Measurements from ENCODE around the gene GATA1.

Gene GATA1

DNA sequence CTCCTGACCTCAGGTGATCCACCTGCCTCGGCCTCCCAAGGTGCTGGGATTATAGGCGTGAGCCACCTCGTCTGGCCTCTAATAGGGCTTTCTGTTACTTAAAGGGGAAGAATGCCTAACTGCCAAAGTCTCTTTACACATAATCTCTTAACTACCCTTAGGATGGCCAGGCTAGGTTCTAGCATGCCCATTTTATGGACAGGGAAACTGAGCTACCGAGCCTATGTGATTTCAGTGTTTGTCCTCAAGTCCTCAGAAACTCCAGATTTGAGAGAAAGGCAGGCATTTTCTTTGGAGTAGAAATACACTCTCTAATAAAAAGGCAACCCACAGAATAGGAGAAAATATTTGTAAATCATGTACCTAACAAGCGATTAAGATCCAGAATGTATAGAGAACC is 37.2 kb upstream of the GATA1 start:
- no peak for ATAC-seq
- TF ChIP-seq ISL1 (CRISPR knock-in tag; IDR thresholded peaks at IDR 0.05) (no peak), TSHZ2 (CRISPR knock-in tag; IDR thresholded peaks at IDR 0.05) (no peak)

- TF ChIP-seq ZFP3 (CRISPR knock-in tag; IDR thresholded peaks at IDR 0.05) (no peak), TSHZ2 (CRISPR knock-in tag; IDR thresholded peaks at IDR 0.05) (no peak), ZNF8 (CRISPR knock-in tag; IDR thresholded peaks at IDR 0.05) (no peak)
- ATAC-seq = no peak
Measured at GRCh38 chrX:48751343-48751742, 35.0 kb upstream of the GATA1 start.

- TF ChIP-seq ZNF565 (CRISPR knock-in tag; conservative IDR thresholded peaks at IDR 0.05; ENCODE audit: low read depth) = no peak
- TF ChIP-seq CSDC2 (CRISPR knock-in tag; IDR thresholded peaks at IDR 0.05) = no peak
- no peak for TF ChIP-seq CREB5 (CRISPR knock-in tag; IDR thresholded peaks at IDR 0.05; ENCODE audit: low read depth)
- no peak for TF ChIP-seq ZNF8 (CRISPR knock-in tag; IDR thresholded peaks at IDR 0.05)
- no peak for TF ChIP-seq ZFP30 (CRISPR knock-in tag; IDR thresholded peaks at IDR 0.05)
- no peak for TF ChIP-seq PPARA (CRISPR knock-in tag; IDR thresholded peaks at IDR 0.05; ENCODE audit: borderline replicate concordance)
- TF ChIP-seq PATZ1 (CRISPR knock-in tag; IDR thresholded peaks at IDR 0.05; ENCODE audit: borderline replicate concordance) = no peak
- TF ChIP-seq GLIS3 (CRISPR knock-in tag; IDR thresholded peaks at IDR 0.05) = no peak
- no peak for TF ChIP-seq ESRRG (CRISPR knock-in tag; IDR thresholded peaks at IDR 0.05)
- no peak for TF ChIP-seq OSR1 (CRISPR knock-in tag; IDR thresholded peaks at IDR 0.05)
- no peak for TF ChIP-seq BACH2 (CRISPR knock-in tag; IDR thresholded peaks at IDR 0.05; ENCODE audit: borderline replicate concordance)
- TF ChIP-seq TSHZ2 (CRISPR knock-in tag; IDR thresholded peaks at IDR 0.05) = no peak
- no peak for TF ChIP-seq TCF4 (CRISPR knock-in tag; IDR thresholded peaks at IDR 0.05; ENCODE audit: borderline replicate concordance)
- TF ChIP-seq ARNTL (CRISPR knock-in tag; IDR thresholded peaks at IDR 0.05; ENCODE audit: borderline replicate concordance, low read depth) = no peak
- TF ChIP-seq POU6F1 (CRISPR knock-in tag; IDR thresholded peaks at IDR 0.05; ENCODE audit: borderline replicate concordance, low read depth) = no peak
- TF ChIP-seq CSRNP3 (CRISPR knock-in tag; IDR thresholded peaks at IDR 0.05) = no peak
- no peak for TF ChIP-seq ZNF70 (CRISPR knock-in tag; IDR thresholded peaks at IDR 0.05)
- TF ChIP-seq ZC3H10 (CRISPR knock-in tag; IDR thresholded peaks at IDR 0.05) = no peak
- no peak for TF ChIP-seq ZFP3 (CRISPR knock-in tag; IDR thresholded peaks at IDR 0.05)
- no peak for ATAC-seq
Measured at GRCh38 chrX:48752498-48752897, 33.9 kb upstream of the GATA1 start.

Measured in SK-N-SH treated with all-trans-retinoic acid at 6 μM for 48 hours (cell line).